ENCODE results near the gene PLA2G2D.

DNA sequence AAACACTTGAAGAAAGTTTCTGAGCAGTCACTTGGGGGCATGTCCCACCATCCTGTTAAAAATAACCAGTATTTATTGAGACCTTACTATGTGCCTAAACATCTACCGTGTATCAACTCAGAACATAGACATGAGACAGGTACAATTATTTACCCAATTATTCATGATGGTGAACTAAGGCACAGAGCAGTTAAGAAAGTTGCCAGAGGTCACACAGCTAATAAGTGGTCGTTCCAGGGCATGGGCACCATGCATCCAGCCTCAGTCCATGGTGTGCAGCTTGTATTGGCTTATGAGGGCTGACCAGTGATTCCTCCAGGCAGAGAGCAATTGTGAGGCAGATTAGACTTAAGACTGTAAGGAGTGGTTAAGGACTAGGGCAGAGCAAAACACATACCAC lies 44.0 kb downstream of the PLA2G2D start:
- TF ChIP-seq, protein P1, sequence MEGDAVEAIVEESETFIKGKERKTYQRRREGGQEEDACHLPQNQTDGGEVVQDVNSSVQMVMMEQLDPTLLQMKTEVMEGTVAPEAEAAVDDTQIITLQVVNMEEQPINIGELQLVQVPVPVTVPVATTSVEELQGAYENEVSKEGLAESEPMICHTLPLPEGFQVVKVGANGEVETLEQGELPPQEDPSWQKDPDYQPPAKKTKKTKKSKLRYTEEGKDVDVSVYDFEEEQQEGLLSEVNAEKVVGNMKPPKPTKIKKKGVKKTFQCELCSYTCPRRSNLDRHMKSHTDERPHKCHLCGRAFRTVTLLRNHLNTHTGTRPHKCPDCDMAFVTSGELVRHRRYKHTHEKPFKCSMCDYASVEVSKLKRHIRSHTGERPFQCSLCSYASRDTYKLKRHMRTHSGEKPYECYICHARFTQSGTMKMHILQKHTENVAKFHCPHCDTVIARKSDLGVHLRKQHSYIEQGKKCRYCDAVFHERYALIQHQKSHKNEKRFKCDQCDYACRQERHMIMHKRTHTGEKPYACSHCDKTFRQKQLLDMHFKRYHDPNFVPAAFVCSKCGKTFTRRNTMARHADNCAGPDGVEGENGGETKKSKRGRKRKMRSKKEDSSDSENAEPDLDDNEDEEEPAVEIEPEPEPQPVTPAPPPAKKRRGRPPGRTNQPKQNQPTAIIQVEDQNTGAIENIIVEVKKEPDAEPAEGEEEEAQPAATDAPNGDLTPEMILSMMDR (IDR thresholded peaks at IDR 0.05; ENCODE audit: low read depth, low read length, poor library complexity, severe bottlenecking) = no peak
- TF ChIP-seq EZH2phosphoT487 (IDR thresholded peaks at IDR 0.05; ENCODE audit: borderline replicate concordance, low read length) = no peak

Measured in DOHH2 (cell line).